Stimulated activated naive CD4-positive, alpha-beta T cell treated with Interleukin-2 at 50 U/mL for 16 hours (primary cell): ENCODE data around the gene MLC1.

Source experiments
- DNase-seq: peaks from one replicate; lab custom pipeline; 2025; lab: John Stamatoyannopoulos, UW

MLC1 gene

GRCh38 chr22:50058061-50058905 lies 26.9 kb downstream of the MLC1 start, which contains the start of gene TTLL8:
Gene TTLL8, minus strand, starts transcription at chr22:50058298.
- DNase-seq = no peak

- no peak for DNase-seq
Measured at GRCh38 chr22:50057278-50058060, 27.8 kb downstream of the MLC1 start.

- DNase-seq = no peak
Measured at GRCh38 chr22:50056214-50056972, 28.8 kb downstream of the MLC1 start.

GRCh38 chr22:50053861-50054260 lies 31.4 kb downstream of the MLC1 start:
- no peak for DNase-seq

GRCh38 chr22:50051930-50052329 lies 33.3 kb downstream of the MLC1 start:
- DNase-seq = no peak

GRCh38 chr22:50049299-50050195 lies 35.7 kb downstream of the MLC1 start:
- DNase-seq = no peak

GRCh38 chr22:50048836-50049235 lies 36.4 kb downstream of the MLC1 start:
- DNase-seq = no peak

- no peak for DNase-seq
Measured at GRCh38 chr22:50048061-50048765, 37.0 kb downstream of the MLC1 start.

GRCh38 chr22:50047346-50047745 lies 37.9 kb downstream of the MLC1 start:
- DNase-seq = no peak

GRCh38 chr22:50046481-50047245 lies 38.6 kb downstream of the MLC1 start:
- no peak for DNase-seq

GRCh38 chr22:50046019-50046415 lies 39.2 kb downstream of the MLC1 start:
- DNase-seq = no peak

GRCh38 chr22:50045211-50046018 lies 39.8 kb downstream of the MLC1 start:
- DNase-seq = no peak

GRCh38 chr22:50044485-50045118 lies 40.6 kb downstream of the MLC1 start:
- DNase-seq = no peak

- no peak for DNase-seq
Measured at GRCh38 chr22:50041361-50042065, 43.7 kb downstream of the MLC1 start.

GRCh38 chr22:50040717-50041116 lies 44.5 kb downstream of the MLC1 start:
- no peak for DNase-seq

- DNase-seq = no peak
Measured at GRCh38 chr22:50039669-50040443, 45.4 kb downstream of the MLC1 start.
